ENCODE measurements around the gene ZNF316. TPM values are rescaled to one million over a fixed set of nuclear protein-coding genes. Genes with fewer than 3 reads are reported as not detected.
A peak's percentile ranks its signal among the peaks of the same experiment; 100 is the strongest.

ZNF316 gene
- total RNA-seq, 3 donors from 2014 or later: 10.2 to 21.4 (median 21.3) TPM

- intact Hi-C loops (cut with DNase I; ENCODE audit: low total_unique reads): no loop called here
Measured at GRCh38 chr7:6691609-6692106, 54.5 kb downstream of the ZNF316 start.

GRCh38 chr7:6700793-6701192 lies 63.7 kb downstream of the ZNF316 start:
- H3K9me3 ChIP-seq: peaks cover 38 to 60% of the 10 kb centered on the region in 2 donors
- no peak overlapping the region for H3K27ac ChIP-seq
- no peaks in the 10 kb centered on the region for H3K27me3 ChIP-seq
- no peak overlapping the region for H3K4me3 ChIP-seq
- peaks cover 41% of the 10 kb centered on the region for H3K36me3 ChIP-seq
- peaks cover 4 to 5% of the 10 kb centered on the region in 2 donors for H3K4me1 ChIP-seq
- intact Hi-C loops (cut with DNase I; ENCODE audit: low total_unique reads): no loop called here
- DNase-seq (ENCODE audit: low spot score in 2 of 2): no peak
- TF ChIP-seq CTCF (IDR thresholded peaks at IDR 0.05): no peak
- no peak for TF ChIP-seq POLR2AphosphoS5 (IDR thresholded peaks at IDR 0.05)
- TF ChIP-seq POLR2A (IDR thresholded peaks at IDR 0.05): no peak

More at GRCh38 chr7:6691609-6692106, 54.5 kb downstream of the ZNF316 start:
- Histone ChIP-seq H3K9me3 (peaks cover 84 to 100% of the 10 kb centered on the region in 2 donors), H3K27ac (no peak overlapping the region), H3K36me3 (peaks cover 72% of the 10 kb centered on the region), H3K4me3 (peak overlapping the region in 1 of 3 donors; percentile 41), H3K4me1 (no peaks in the 10 kb centered on the region), H3K27me3 (no peaks in the 10 kb centered on the region)
- TF ChIP-seq POLR2A (IDR thresholded peaks at IDR 0.05) (no peak), POLR2AphosphoS5 (IDR thresholded peaks at IDR 0.05) (no peak), CTCF (IDR thresholded peaks at IDR 0.05) (no peak)
- DNase-seq (ENCODE audit: low spot score in 2 of 2): no peak

- Histone ChIP-seq H3K27ac (no peak overlapping the region), H3K27me3 (no peaks in the 10 kb centered on the region), H3K4me3 (no peak overlapping the region), H3K9me3 (peaks cover 33 to 50% of the 10 kb centered on the region in 2 donors), H3K4me1 (peaks cover 4 to 5% of the 10 kb centered on the region in 2 donors), H3K36me3 (peaks cover 30% of the 10 kb centered on the region)
- DNase-seq (ENCODE audit: low spot score in 2 of 2): no peak
- intact Hi-C loops (cut with DNase I; ENCODE audit: low total_unique reads): no loop called here
- TF ChIP-seq CTCF (IDR thresholded peaks at IDR 0.05): no peak
- no peak for TF ChIP-seq POLR2AphosphoS5 (IDR thresholded peaks at IDR 0.05)
- TF ChIP-seq POLR2A (IDR thresholded peaks at IDR 0.05): no peak
Measured at GRCh38 chr7:6701860-6702259, 64.7 kb downstream of the ZNF316 start.

Other genes starting within 250 kb of the ZNF316 start
- 10 to 100 TPM; 15.4 to 18.0 (median 17.6) TPM for gene DAGLB, start 189.4 kb upstream of the ZNF316 start, total RNA-seq
- 100 to 1,000 TPM in 1 of 3 donors, 10 to 100 TPM in 2; 75.2 to 106 (median 81.7) TPM for gene KDELR2, start 153.2 kb upstream of the ZNF316 start, total RNA-seq
- gene GRID2IP, start 85.9 kb upstream of the ZNF316 start, total RNA-seq: under 1 TPM in 2 of 3 donors, not detected in 1; 0.33 to 0.88 TPM
- 10 to 100 TPM; 43.2 to 60.6 (median 43.3) TPM for gene ZDHHC4, start 59.9 kb upstream of the ZNF316 start, total RNA-seq
- 10 to 100 TPM; 22.9 to 36.4 (median 28.2) TPM for gene INTS15, start 47.3 kb upstream of the ZNF316 start, total RNA-seq
- 10 to 100 TPM in 2 of 3 donors, 1 to 10 TPM in 1; 5.8 to 11.7 (median 11.5) TPM for gene ZNF853, start 21.7 kb upstream of the ZNF316 start, total RNA-seq
- gene ZNF12, start 69.6 kb downstream of the ZNF316 start, total RNA-seq: 10 to 100 TPM; 20.6 to 43.0 (median 25.2) TPM
- gene RSPH10B2, start 116.8 kb downstream of the ZNF316 start, total RNA-seq: under 1 TPM in 1 of 3 donors, not detected in 2; 0.44 TPM
- gene CCZ1B, start 189.0 kb downstream of the ZNF316 start, total RNA-seq: 10 to 100 TPM; 36.3 to 78.2 (median 69.8) TPM